ENCODE results near the gene SYT15. TPM values are rescaled to one million over a fixed set of nuclear protein-coding genes. Genes with fewer than 3 reads are reported as not detected.

SYT15 gene
- total RNA-seq, 1 donor from 2014 or later: 5.4 TPM

DNA sequence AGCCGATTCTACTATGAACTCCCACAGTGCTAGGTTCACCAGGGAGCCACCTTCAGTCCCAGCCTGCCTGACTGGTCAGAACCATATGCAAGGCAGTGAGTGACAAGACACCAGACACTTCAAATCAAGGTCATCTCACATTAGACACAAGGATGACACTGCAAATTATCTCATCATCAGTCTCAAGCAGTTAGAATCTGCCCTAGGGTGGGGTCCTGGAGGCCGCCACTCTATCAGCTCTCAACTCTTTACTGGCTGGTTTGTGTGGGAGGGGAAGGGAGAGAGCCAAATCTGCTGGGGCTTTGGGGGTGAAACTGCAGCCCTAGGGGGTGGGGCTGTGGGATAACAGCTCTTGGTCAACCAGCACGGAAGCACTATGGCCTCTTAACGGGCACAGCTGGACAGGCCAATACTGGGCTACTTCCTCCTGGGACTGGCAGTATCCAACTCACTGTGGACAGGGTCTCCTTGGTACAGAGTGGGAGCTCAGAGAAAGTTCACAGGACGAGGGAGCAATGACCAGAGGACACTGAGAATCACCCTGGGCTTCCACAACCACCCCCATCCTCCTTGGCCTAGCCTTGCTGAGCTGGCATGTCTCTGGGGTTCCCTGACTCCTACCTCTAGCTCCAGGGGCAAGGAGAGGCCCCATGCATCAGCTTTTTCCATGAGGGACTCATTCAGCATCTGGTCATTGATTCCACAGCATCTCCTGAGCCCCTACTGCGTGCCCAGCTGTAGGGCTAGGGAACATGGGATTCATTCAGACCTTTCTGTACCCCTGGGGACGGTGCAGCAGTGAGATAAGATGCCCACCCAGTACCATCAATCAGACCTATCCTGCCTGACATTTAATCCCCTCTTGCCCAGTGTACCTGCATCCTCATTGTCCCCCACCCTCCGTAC lies 27.9 kb upstream of the SYT15 start:
- H3K4me1 ChIP-seq: peaks cover 9% of the 10 kb centered on the region
- TF ChIP-seq POLR2AphosphoS5 (IDR thresholded peaks at IDR 0.05; ENCODE audit: insufficient read depth in 1 of 2, low read depth in 1 of 2): no peak
- TF ChIP-seq, protein P1, sequence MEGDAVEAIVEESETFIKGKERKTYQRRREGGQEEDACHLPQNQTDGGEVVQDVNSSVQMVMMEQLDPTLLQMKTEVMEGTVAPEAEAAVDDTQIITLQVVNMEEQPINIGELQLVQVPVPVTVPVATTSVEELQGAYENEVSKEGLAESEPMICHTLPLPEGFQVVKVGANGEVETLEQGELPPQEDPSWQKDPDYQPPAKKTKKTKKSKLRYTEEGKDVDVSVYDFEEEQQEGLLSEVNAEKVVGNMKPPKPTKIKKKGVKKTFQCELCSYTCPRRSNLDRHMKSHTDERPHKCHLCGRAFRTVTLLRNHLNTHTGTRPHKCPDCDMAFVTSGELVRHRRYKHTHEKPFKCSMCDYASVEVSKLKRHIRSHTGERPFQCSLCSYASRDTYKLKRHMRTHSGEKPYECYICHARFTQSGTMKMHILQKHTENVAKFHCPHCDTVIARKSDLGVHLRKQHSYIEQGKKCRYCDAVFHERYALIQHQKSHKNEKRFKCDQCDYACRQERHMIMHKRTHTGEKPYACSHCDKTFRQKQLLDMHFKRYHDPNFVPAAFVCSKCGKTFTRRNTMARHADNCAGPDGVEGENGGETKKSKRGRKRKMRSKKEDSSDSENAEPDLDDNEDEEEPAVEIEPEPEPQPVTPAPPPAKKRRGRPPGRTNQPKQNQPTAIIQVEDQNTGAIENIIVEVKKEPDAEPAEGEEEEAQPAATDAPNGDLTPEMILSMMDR (IDR thresholded peaks at IDR 0.05): no peak
- TF ChIP-seq POLR2A (IDR thresholded peaks at IDR 0.05): no peak
- no peaks in the 10 kb centered on the region for H3K27me3 ChIP-seq
- no peaks in the 10 kb centered on the region for H3K9me3 ChIP-seq
- H3K27ac ChIP-seq: no peak overlapping the region
- intact Hi-C loops (cut with DNase I): no loop called here
- peak in 1 of 2 donors; percentile 97 for DNase-seq (ENCODE audit: extremely low spot score in 2 of 2)
- no peak overlapping the region for H3K4me3 ChIP-seq
- H3K36me3 ChIP-seq: no peaks in the 10 kb centered on the region

DNA sequence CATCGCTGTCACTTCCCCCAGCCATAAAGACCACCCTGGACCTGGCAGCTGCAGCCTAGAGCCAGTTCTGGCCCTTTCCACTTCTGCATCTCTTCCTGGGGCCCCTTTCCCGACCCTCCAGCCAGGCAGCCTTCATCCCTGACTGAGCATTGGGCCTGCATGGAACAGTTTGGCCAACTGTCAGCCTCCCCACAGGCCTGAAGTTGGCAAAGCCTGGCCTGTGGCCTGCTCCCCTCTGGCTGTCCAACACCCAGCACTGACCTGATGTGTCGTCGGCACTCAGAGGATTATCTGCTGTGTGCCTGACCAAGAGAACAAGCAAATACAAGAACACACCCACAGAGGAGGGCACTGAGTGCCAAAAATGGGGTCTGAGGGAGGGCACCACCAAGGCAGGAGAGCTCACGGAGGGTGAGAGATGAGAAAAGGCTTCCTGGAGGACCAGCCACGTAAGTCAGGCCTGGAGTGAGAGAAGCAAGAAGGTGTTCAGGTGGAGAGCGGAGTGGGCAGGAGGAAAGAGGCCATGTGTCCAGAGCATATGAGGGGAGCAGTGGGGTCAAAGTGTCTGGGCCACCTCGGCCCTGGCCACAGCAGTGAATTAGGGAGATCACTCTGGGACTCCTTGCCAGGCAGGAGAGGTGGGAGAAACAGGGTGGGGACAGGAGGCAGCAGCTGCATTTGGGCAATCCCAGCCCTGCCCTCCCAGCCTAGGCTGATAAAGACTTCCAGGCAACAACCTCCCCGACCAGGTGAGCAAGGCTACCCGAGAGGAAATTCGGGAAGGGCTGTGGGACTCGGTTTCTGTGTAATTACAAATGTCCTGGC lies 27.0 kb upstream of the SYT15 start:
- DNase-seq (ENCODE audit: extremely low spot score in 2 of 2): peak in 1 of 2 donors; percentile 96
- Histone ChIP-seq H3K4me1 (peaks cover 16% of the 10 kb centered on the region), H3K4me3 (no peak overlapping the region), H3K9me3 (no peaks in the 10 kb centered on the region), H3K27me3 (peaks cover 4% of the 10 kb centered on the region), H3K27ac (no peak overlapping the region), H3K36me3 (no peaks in the 10 kb centered on the region)
- TF ChIP-seq POLR2AphosphoS5 (IDR thresholded peaks at IDR 0.05; ENCODE audit: insufficient read depth in 1 of 2, low read depth in 1 of 2) (no peak), POLR2A (IDR thresholded peaks at IDR 0.05) (no peak)
- TF ChIP-seq, protein P1 (IDR thresholded peaks at IDR 0.05): no peak
- intact Hi-C loops (cut with DNase I): no loop called here

- no peaks in the 10 kb centered on the region for H3K36me3 ChIP-seq
- H3K27me3 ChIP-seq: peaks cover 4% of the 10 kb centered on the region
- peak in 1 of 2 donors; percentile 96 for DNase-seq (ENCODE audit: extremely low spot score in 2 of 2)
- TF ChIP-seq, protein P1 (IDR thresholded peaks at IDR 0.05): no peak
- no peak for TF ChIP-seq POLR2A (IDR thresholded peaks at IDR 0.05)
- H3K9me3 ChIP-seq: no peaks in the 10 kb centered on the region
- peaks cover 16% of the 10 kb centered on the region for H3K4me1 ChIP-seq
- intact Hi-C loops (cut with DNase I): no loop called here
- no peak overlapping the region for H3K4me3 ChIP-seq
- no peak overlapping the region for H3K27ac ChIP-seq
Observed at GRCh38 chr10:46552526-46553237, 26.2 kb upstream of the SYT15 start.

- intact Hi-C loops (cut with DNase I): no loop called here
- Histone ChIP-seq H3K36me3 (no peaks in the 10 kb centered on the region), H3K27me3 (peaks cover 4% of the 10 kb centered on the region), H3K4me1 (peaks cover 16% of the 10 kb centered on the region), H3K9me3 (no peaks in the 10 kb centered on the region), H3K27ac (no peak overlapping the region), H3K4me3 (no peak overlapping the region)
- TF ChIP-seq, protein P1 (IDR thresholded peaks at IDR 0.05): no peak
- TF ChIP-seq POLR2AphosphoS5 (IDR thresholded peaks at IDR 0.05; ENCODE audit: insufficient read depth in 1 of 2, low read depth in 1 of 2) (no peak), POLR2A (IDR thresholded peaks at IDR 0.05) (no peak)
- DNase-seq (ENCODE audit: extremely low spot score in 2 of 2): peak in 1 of 2 donors; percentile 97
Observed at GRCh38 chr10:46553238-46554049, 25.5 kb upstream of the SYT15 start.

All from vagina (tissue), 2 donors.